K562 (cell line): Measurements from ENCODE around the gene METAP2. TPM values are rescaled to one million over a fixed set of nuclear protein-coding genes. Genes with fewer than 3 reads are reported as not detected.

ENCODE experiments used
- CBFA2T3 ChIP-seq: fragments of 450-650 bp; IDR thresholded peaks from 2 replicates; pipeline ENCODE4 v1.6.1; 2017
- EHMT2 ChIP-seq: fragments of 450-650 bp; IDR thresholded peaks from 2 replicates; pipeline ENCODE4 v1.6.1; 2018; ENCODE audit warnings: antibody characterized with exemption
- SMARCA5 ChIP-seq: fragments of 450-650 bp; IDR thresholded peaks from 2 replicates; pipeline ENCODE4 v1.6.1; 2016
- SRSF7 ChIP-seq: fragments of 200-400 bp; formaldehyde crosslinking; optimal IDR thresholded peaks from 2 replicates; pipeline ENCODE3; 2017; ENCODE audit warnings: mild to moderate bottlenecking, low read depth, low read length
- TCF7L2 ChIP-seq: fragments of 150-350 bp; IDR thresholded peaks from 2 replicates; pipeline ENCODE4 v1.6.1; 2016; ENCODE audit warnings: low read depth, mild to moderate bottlenecking, low read length, moderate library complexity
- ZNF589 ChIP-seq: fragments of 200-800 bp; sonication (Bioruptor generic); IDR thresholded peaks from 2 replicates; pipeline ENCODE4 v1.6.1; 2016; ENCODE audit warnings: low read depth, missing genetic modification characterization, missing compliant biosample characterization
- polyA plus RNA-seq, 8 experiments: library from polyadenylated mRNA; depleted of rRNA in 4 of 8; stranded (reverse) in 5 of 8; unstranded in 3 of 8; fragments of >200 nt; fragmentation: Nextera tagmentation in 2 of 8; fragmentation: Illumina TruSeq in 1 of 8; extraction: Ambion mirVana in 2 of 8; extraction: Trizol in 1 of 8; gene quantifications; 2 replicates each; pipeline versions ENCODE4 v1.2.1 to v1.2.3, GENCODE V29; 2011 to 2014; ENCODE audit warnings: inconsistent platforms in 1 of 8, missing spikeins in 1 of 8
- total RNA-seq, 7 experiments: library from RNA; depleted of rRNA in 6 of 7; stranded (reverse); fragments of >200 nt in 6 of 7; fragmentation: Illumina TruSeq in 2 of 7; extraction: Trizol in 2 of 7; gene quantifications; 2 replicates each; pipeline versions ENCODE4 v1.2.1 to v1.2.3, GENCODE V29; 2011 to 2021; ENCODE audit warnings: low replicate concordance in 1 of 7
- TF ChIP-seq, protein P1 (sequence below): IDR thresholded peaks from 2 replicates; pipeline ENCODE4 v1.6.1; 2014; ENCODE audit warnings: antibody characterized with exemption
- TF ChIP-seq, protein P2 (sequence below): fragments of 200-800 bp; sonication (Bioruptor generic); IDR thresholded peaks from 2 replicates; pipeline ENCODE4 v1.6.1; 2017; ENCODE audit warnings: missing genetic modification characterization, missing compliant biosample characterization

The METAP2 gene
- total and polyA plus RNA-seq, 9 of the 15 experiments (the other 6 are each of a cell fraction or from before 2014, with no cell fraction given): 75.5 to 205 (median 164) TPM

DNA sequence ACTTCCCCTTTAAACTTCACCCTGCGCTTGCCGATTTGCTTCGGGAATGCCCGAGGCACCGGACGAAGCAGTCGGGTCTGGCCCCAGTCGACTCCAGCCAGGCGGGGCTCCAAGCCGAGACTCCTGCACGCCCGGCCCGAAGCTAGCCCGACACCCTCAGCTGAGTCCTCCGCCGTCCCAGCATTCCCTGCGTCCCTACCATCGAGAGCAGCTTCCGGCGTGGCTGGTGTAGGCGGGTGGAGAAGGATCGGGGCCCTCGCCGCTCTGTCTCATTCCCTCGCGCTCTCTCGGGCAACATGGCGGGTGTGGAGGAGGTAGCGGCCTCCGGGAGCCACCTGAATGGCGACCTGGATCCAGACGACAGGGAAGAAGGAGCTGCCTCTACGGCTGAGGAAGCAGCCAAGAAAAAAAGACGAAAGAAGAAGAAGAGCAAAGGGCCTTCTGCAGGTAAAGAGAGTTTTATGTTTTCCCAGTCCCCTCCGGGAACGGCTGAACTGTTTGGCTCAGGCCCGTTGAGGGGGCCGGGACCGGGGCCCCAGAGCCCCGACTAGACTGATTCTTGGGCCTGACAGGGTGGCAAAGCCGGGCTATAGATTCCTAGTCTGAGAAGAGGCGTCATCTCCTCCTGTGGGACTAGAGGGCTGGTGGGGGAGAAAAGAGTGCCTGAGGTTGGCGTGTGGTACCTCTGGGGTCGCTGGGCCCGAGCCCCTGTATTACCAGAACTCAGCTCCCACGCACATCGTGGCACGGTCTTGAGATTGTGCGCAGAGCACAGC is at the start of gene METAP2 (continued):
- no peak for TF ChIP-seq EHMT2
- no peak for TF ChIP-seq SRSF7
- no peak for TF ChIP-seq ZNF589 (CRISPR knock-in tag)
- TF ChIP-seq, protein P1, sequence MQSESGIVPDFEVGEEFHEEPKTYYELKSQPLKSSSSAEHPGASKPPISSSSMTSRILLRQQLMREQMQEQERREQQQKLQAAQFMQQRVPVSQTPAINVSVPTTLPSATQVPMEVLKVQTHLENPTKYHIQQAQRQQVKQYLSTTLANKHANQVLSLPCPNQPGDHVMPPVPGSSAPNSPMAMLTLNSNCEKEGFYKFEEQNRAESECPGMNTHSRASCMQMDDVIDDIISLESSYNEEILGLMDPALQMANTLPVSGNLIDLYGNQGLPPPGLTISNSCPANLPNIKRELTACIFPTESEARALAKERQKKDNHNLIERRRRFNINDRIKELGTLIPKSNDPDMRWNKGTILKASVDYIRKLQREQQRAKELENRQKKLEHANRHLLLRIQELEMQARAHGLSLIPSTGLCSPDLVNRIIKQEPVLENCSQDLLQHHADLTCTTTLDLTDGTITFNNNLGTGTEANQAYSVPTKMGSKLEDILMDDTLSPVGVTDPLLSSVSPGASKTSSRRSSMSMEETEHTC: 0 out of 2 replicates have a peak, but pooled peaks have one; percentile 20
- no peak for TF ChIP-seq TCF7L2
- no peak for TF ChIP-seq CBFA2T3
- TF ChIP-seq, protein P2, sequence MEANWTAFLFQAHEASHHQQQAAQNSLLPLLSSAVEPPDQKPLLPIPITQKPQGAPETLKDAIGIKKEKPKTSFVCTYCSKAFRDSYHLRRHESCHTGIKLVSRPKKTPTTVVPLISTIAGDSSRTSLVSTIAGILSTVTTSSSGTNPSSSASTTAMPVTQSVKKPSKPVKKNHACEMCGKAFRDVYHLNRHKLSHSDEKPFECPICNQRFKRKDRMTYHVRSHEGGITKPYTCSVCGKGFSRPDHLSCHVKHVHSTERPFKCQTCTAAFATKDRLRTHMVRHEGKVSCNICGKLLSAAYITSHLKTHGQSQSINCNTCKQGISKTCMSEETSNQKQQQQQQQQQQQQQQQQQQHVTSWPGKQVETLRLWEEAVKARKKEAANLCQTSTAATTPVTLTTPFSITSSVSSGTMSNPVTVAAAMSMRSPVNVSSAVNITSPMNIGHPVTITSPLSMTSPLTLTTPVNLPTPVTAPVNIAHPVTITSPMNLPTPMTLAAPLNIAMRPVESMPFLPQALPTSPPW (CRISPR knock-in tag): peak; percentile 54
- no peak for TF ChIP-seq SMARCA5
